ENCODE measurements around the gene CDK9.

DNA sequence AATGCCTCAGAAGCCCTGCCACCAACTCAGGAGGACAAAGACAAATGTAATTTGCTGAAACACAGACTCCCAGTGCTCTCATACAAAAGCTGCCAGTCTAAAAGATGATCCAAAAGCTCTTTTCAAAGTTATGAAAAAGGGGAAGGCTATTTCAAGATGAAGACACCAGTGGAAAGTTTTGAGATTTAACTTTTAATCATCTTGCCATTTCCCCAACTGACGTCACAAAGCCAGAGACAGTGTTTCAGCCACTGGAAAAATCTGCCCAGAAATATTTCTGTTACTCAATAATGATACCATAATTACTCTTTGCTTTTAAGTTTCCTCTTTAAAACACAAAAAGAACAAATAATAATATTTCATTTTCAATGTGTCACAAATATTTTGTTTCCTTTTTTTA lies 47.7 kb downstream of the CDK9 start:
- TF ChIP-seq USF2 (IDR thresholded peaks at IDR 0.05; ENCODE audit: low read depth, low read length) (no peak), RAD21 (IDR thresholded peaks at IDR 0.05; ENCODE audit: low read length) (no peak), POLR2A (IDR thresholded peaks at IDR 0.05; ENCODE audit: low read depth, low read length) (no peak)
- TF ChIP-seq, protein P1, sequence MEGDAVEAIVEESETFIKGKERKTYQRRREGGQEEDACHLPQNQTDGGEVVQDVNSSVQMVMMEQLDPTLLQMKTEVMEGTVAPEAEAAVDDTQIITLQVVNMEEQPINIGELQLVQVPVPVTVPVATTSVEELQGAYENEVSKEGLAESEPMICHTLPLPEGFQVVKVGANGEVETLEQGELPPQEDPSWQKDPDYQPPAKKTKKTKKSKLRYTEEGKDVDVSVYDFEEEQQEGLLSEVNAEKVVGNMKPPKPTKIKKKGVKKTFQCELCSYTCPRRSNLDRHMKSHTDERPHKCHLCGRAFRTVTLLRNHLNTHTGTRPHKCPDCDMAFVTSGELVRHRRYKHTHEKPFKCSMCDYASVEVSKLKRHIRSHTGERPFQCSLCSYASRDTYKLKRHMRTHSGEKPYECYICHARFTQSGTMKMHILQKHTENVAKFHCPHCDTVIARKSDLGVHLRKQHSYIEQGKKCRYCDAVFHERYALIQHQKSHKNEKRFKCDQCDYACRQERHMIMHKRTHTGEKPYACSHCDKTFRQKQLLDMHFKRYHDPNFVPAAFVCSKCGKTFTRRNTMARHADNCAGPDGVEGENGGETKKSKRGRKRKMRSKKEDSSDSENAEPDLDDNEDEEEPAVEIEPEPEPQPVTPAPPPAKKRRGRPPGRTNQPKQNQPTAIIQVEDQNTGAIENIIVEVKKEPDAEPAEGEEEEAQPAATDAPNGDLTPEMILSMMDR (conservative IDR thresholded peaks at IDR 0.05; ENCODE audit: low read depth, low read length): no peak
